ENCODE results near the gene ATP10A.

The ATP10A gene

GRCh38 chr15:25687276-25687675, 175.9 kb downstream of the ATP10A start:
- no peak overlapping the region for H2AFZ ChIP-seq (ENCODE audit: low read length, unreplicated experiment)
- H3K36me3 ChIP-seq (ENCODE audit: insufficient read depth, low read length): peaks cover 11% of the 10 kb centered on the region; the same call in 1 of the 2 replicates
- peaks cover 35% of the 10 kb centered on the region for H3K4me1 ChIP-seq (ENCODE audit: control insufficient read depth, insufficient read depth, low read length, unreplicated experiment)
- H3K4me3 ChIP-seq (ENCODE audit: low read depth, low read length): no peak overlapping the region
- H3K27me3 ChIP-seq (ENCODE audit: insufficient read depth, low read length): no peaks in the 10 kb centered on the region
- H3K27ac ChIP-seq (ENCODE audit: low read depth, low read length): no peak overlapping the region
- H3K79me2 ChIP-seq (ENCODE audit: control insufficient read depth, insufficient read depth, low read length, unreplicated experiment): no peaks in the 10 kb centered on the region

DNA sequence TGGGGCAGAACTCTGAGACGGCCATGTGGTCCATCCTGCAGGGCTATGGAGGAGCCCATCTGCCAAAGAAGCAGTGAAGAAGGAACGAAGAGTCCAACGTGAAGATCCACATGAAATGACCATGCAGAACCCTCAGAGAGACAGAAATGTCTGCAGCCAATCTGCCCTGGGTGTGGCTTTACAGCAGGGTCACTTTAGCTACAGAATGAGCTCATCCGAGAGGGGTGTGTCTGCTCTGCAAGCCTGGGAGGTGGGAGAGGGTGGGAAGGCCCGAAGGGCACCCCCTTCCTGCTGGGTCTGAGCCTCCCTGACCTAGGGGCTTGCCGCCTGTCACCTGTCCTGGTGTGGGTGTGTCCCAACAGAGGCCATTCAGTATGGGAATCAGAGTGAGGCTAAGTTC, 176.3 kb downstream of the ATP10A start:
- H3K27ac ChIP-seq (ENCODE audit: low read depth, low read length): no peak overlapping the region
- H3K36me3 ChIP-seq (ENCODE audit: insufficient read depth, low read length): peaks cover 12% of the 10 kb centered on the region; the same call in 1 of the 2 replicates

GRCh38 chr15:25684521-25685431, 178.4 kb downstream of the ATP10A start:
- peaks cover 18% of the 10 kb centered on the region for H3K4me1 ChIP-seq (ENCODE audit: control insufficient read depth, insufficient read depth, low read length, unreplicated experiment)
- peaks cover 12% of the 10 kb centered on the region; the same call in 1 of the 2 replicates for H3K36me3 ChIP-seq (ENCODE audit: insufficient read depth, low read length)
- H3K27ac ChIP-seq (ENCODE audit: low read depth, low read length): peak overlapping the region; percentile 67
- peak overlapping the region; percentile 42 for H3K4me3 ChIP-seq (ENCODE audit: low read depth, low read length)
- H3K79me2 ChIP-seq (ENCODE audit: control insufficient read depth, insufficient read depth, low read length, unreplicated experiment): no peaks in the 10 kb centered on the region
- no peak overlapping the region for H2AFZ ChIP-seq (ENCODE audit: low read length, unreplicated experiment)
- no peaks in the 10 kb centered on the region for H3K27me3 ChIP-seq (ENCODE audit: insufficient read depth, low read length)

More for the DNA sequence above, 176.3 kb downstream of the ATP10A start:
- no peaks in the 10 kb centered on the region for H3K79me2 ChIP-seq (ENCODE audit: control insufficient read depth, insufficient read depth, low read length, unreplicated experiment)
- H2AFZ ChIP-seq (ENCODE audit: low read length, unreplicated experiment): no peak overlapping the region
- H3K4me3 ChIP-seq (ENCODE audit: low read depth, low read length): no peak overlapping the region
- H3K27me3 ChIP-seq (ENCODE audit: insufficient read depth, low read length): no peaks in the 10 kb centered on the region
- peaks cover 34% of the 10 kb centered on the region for H3K4me1 ChIP-seq (ENCODE audit: control insufficient read depth, insufficient read depth, low read length, unreplicated experiment)

DNA sequence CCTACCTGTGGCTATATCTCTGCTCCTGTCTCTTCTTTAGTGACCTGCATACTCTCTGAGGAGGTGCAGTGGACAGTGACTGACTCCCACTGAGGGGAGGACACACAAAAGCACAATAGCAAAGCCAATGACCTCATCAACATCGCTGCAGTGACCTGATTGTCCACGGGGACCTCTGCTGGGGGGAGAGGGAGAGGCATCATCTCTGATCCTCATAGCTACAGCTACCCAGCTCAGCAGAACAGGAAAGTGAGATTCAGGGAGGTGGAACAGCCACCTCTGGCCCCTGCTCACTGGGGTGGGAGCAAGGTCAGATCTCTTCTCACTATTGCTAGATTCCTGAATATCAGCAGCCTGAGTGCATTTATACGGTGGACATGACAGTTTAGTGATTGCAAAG, 179.2 kb downstream of the ATP10A start:
- H3K4me1 ChIP-seq (ENCODE audit: control insufficient read depth, insufficient read depth, low read length, unreplicated experiment): peaks cover 18% of the 10 kb centered on the region
- H3K4me3 ChIP-seq (ENCODE audit: low read depth, low read length): no peak overlapping the region
- H3K79me2 ChIP-seq (ENCODE audit: control insufficient read depth, insufficient read depth, low read length, unreplicated experiment): no peaks in the 10 kb centered on the region
- H3K36me3 ChIP-seq (ENCODE audit: insufficient read depth, low read length): peaks cover 12% of the 10 kb centered on the region; the same call in 1 of the 2 replicates
- peak overlapping the region; percentile 67 for H3K27ac ChIP-seq (ENCODE audit: low read depth, low read length)
- H2AFZ ChIP-seq (ENCODE audit: low read length, unreplicated experiment): no peak overlapping the region
- H3K27me3 ChIP-seq (ENCODE audit: insufficient read depth, low read length): no peaks in the 10 kb centered on the region

GRCh38 chr15:25683415-25683814, 179.7 kb downstream of the ATP10A start:
- H3K79me2 ChIP-seq (ENCODE audit: control insufficient read depth, insufficient read depth, low read length, unreplicated experiment): no peaks in the 10 kb centered on the region
- H3K4me3 ChIP-seq (ENCODE audit: low read depth, low read length): no peak overlapping the region
- peaks cover 18% of the 10 kb centered on the region for H3K4me1 ChIP-seq (ENCODE audit: control insufficient read depth, insufficient read depth, low read length, unreplicated experiment)
- H3K36me3 ChIP-seq (ENCODE audit: insufficient read depth, low read length): peaks cover 12% of the 10 kb centered on the region; the same call in 1 of the 2 replicates
- H3K27ac ChIP-seq (ENCODE audit: low read depth, low read length): no peak overlapping the region
- H3K27me3 ChIP-seq (ENCODE audit: insufficient read depth, low read length): no peaks in the 10 kb centered on the region
- H2AFZ ChIP-seq (ENCODE audit: low read length, unreplicated experiment): no peak overlapping the region

DNA sequence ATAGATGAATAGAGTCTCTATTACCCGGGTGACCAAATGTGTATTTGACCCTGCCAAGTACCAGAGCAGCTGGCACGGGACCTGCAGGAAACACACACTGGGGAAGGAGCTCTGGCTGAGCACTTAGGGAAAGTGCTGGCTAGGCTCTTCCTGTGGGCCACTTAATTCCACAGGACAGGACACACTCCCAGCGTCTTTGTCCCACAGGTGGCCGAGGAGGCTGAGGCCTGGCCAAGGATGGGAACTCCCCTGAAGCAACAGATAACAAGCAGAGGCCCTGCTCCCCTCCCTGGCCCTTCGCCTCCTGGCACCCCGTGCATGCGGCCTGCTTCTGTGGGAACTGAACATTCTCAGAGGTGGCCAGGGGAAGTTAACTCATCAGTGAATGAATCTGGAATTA, 180.8 kb downstream of the ATP10A start:
- Histone ChIP-seq H3K27me3 (ENCODE audit: insufficient read depth, low read length) (no peaks in the 10 kb centered on the region), H3K27ac (ENCODE audit: low read depth, low read length) (no peak overlapping the region), H2AFZ (ENCODE audit: low read length, unreplicated experiment) (no peak overlapping the region), H3K4me1 (ENCODE audit: control insufficient read depth, insufficient read depth, low read length, unreplicated experiment) (peaks cover 18% of the 10 kb centered on the region), H3K79me2 (ENCODE audit: control insufficient read depth, insufficient read depth, low read length, unreplicated experiment) (no peaks in the 10 kb centered on the region), H3K36me3 (ENCODE audit: insufficient read depth, low read length) (peaks cover 12% of the 10 kb centered on the region; the same call in 1 of the 2 replicates), H3K4me3 (ENCODE audit: low read depth, low read length) (no peak overlapping the region)

DNA sequence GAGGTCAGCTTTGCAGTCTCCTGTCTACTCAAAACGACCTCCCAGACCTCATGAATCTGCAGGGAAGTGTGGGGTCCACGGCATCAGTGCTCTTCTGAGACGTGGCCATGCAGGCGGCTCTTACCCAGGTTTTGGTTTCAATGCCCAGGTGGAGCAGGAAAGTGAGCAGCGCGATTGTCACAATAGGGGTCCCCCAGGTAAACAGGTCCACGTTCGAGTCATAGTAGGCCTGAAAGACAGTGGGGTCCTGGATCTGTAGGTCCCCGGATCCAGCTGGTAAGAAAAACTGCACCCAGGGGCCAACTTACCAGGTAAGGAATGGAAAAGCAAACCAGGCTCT, 182.5 kb downstream of the ATP10A start:
- Histone ChIP-seq H2AFZ (ENCODE audit: low read length, unreplicated experiment) (no peak overlapping the region), H3K27ac (ENCODE audit: low read depth, low read length) (no peak overlapping the region), H3K4me3 (ENCODE audit: low read depth, low read length) (no peak overlapping the region), H3K36me3 (ENCODE audit: insufficient read depth, low read length) (peaks cover 12% of the 10 kb centered on the region; the same call in 1 of the 2 replicates), H3K27me3 (ENCODE audit: insufficient read depth, low read length) (no peaks in the 10 kb centered on the region), H3K4me1 (ENCODE audit: control insufficient read depth, insufficient read depth, low read length, unreplicated experiment) (peaks cover 18% of the 10 kb centered on the region), H3K79me2 (ENCODE audit: control insufficient read depth, insufficient read depth, low read length, unreplicated experiment) (no peaks in the 10 kb centered on the region)

GRCh38 chr15:25679964-25680685, 183.0 kb downstream of the ATP10A start:
- Histone ChIP-seq H3K27me3 (ENCODE audit: insufficient read depth, low read length) (no peaks in the 10 kb centered on the region), H3K27ac (ENCODE audit: low read depth, low read length) (no peak overlapping the region), H3K4me1 (ENCODE audit: control insufficient read depth, insufficient read depth, low read length, unreplicated experiment) (peaks cover 13% of the 10 kb centered on the region), H3K4me3 (ENCODE audit: low read depth, low read length) (no peak overlapping the region), H3K36me3 (ENCODE audit: insufficient read depth, low read length) (peaks cover 12% of the 10 kb centered on the region; the same call in 1 of the 2 replicates), H3K79me2 (ENCODE audit: control insufficient read depth, insufficient read depth, low read length, unreplicated experiment) (no peaks in the 10 kb centered on the region), H2AFZ (ENCODE audit: low read length, unreplicated experiment) (no peak overlapping the region)

DNA sequence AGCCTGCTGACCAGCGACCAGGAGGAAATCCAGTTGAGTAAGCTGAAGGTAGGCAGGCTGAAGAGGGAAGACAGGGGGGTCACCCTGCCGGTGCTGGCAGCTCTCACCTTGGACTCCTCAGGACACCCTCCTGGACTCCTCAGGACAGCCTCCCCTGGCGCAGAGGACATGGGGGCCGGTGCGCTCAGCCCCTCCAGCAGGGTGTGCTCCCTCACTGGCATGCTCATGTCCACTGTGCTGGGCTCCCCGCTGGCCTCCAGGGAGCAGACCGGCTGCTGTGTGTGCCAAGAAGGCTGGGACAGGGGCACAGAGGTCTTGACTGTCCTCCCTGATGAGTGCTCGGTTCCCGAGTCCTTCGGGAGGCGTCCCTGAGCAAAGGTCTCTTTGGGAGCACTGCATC, 183.6 kb downstream of the ATP10A start:
- Histone ChIP-seq H3K4me1 (ENCODE audit: control insufficient read depth, insufficient read depth, low read length, unreplicated experiment) (peaks cover 6% of the 10 kb centered on the region), H3K79me2 (ENCODE audit: control insufficient read depth, insufficient read depth, low read length, unreplicated experiment) (no peaks in the 10 kb centered on the region), H3K27ac (ENCODE audit: low read depth, low read length) (no peak overlapping the region), H2AFZ (ENCODE audit: low read length, unreplicated experiment) (no peak overlapping the region), H3K27me3 (ENCODE audit: insufficient read depth, low read length) (no peaks in the 10 kb centered on the region), H3K4me3 (ENCODE audit: low read depth, low read length) (no peak overlapping the region), H3K36me3 (ENCODE audit: insufficient read depth, low read length) (peaks cover 12% of the 10 kb centered on the region; the same call in 1 of the 2 replicates)

DNA sequence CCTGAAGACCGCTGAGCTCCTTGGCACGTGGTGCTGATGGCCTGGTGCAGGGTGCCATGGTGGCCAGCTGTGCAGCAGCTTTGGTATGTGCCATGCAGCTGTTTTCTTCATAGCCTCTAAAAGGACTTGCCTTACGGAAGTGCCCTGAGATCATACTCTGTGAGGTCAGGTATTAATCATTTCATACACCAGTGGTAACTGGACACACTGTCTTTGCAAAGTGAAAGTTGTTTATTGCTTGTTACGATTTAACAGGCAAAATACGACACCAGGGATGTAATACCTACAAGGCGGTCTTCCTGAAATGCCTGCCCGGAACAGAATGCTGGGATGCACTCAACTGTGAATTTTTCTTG, 184.6 kb downstream of the ATP10A start:
- Histone ChIP-seq H3K36me3 (ENCODE audit: insufficient read depth, low read length) (peaks cover 5% of the 10 kb centered on the region; the same call in 1 of the 2 replicates), H3K79me2 (ENCODE audit: control insufficient read depth, insufficient read depth, low read length, unreplicated experiment) (no peaks in the 10 kb centered on the region), H2AFZ (ENCODE audit: low read length, unreplicated experiment) (no peak overlapping the region), H3K4me1 (ENCODE audit: control insufficient read depth, insufficient read depth, low read length, unreplicated experiment) (no peaks in the 10 kb centered on the region), H3K4me3 (ENCODE audit: low read depth, low read length) (no peak overlapping the region), H3K27me3 (ENCODE audit: insufficient read depth, low read length) (no peaks in the 10 kb centered on the region), H3K27ac (ENCODE audit: low read depth, low read length) (no peak overlapping the region)
